Glutamatergic neuron (in vitro differentiated cells): ENCODE results near the gene NUP210. TPM values are rescaled to one million over a fixed set of nuclear protein-coding genes. Genes with fewer than 3 reads are reported as not detected.

Experiments used
- DNase-seq: peaks from one replicate; pipeline ENCODE4 v3.0.0; 2022
- H3K27ac Mint-ChIP-seq: one replicate; pipeline ENCODE4 v1.8.0; 2020; ENCODE audit warnings: mild to moderate bottlenecking, mixed read lengths, inconsistent platforms; ENCODE audit not compliant: unreplicated experiment
- H3K27me3 Mint-ChIP-seq: one replicate; pipeline ENCODE4 v1.8.0; 2020; ENCODE audit warnings: mild to moderate bottlenecking, moderate library complexity, mixed read lengths, inconsistent platforms; ENCODE audit not compliant: unreplicated experiment
- H3K36me3 Mint-ChIP-seq: one replicate; pipeline ENCODE4 v1.8.0; 2020; ENCODE audit warnings: mild to moderate bottlenecking, mixed read lengths, inconsistent platforms; ENCODE audit not compliant: unreplicated experiment
- H3K4me1 Mint-ChIP-seq: one replicate; pipeline ENCODE4 v1.8.0; 2020; ENCODE audit warnings: mild to moderate bottlenecking, low read depth, mixed read lengths, inconsistent platforms; ENCODE audit not compliant: unreplicated experiment
- H3K4me3 Mint-ChIP-seq: one replicate; pipeline ENCODE4 v1.8.0; 2020; ENCODE audit warnings: mild to moderate bottlenecking, mixed read lengths, inconsistent platforms; ENCODE audit not compliant: unreplicated experiment
- H3K9me3 Mint-ChIP-seq: one replicate; pipeline ENCODE4 v1.8.0; 2020; ENCODE audit warnings: mild to moderate bottlenecking, moderate library complexity, mixed read lengths, inconsistent platforms; ENCODE audit not compliant: unreplicated experiment
- total RNA-seq: library from RNA; stranded (reverse); fragmentation: NEBNext Ultra II Directional; extraction: Animal tissue kit (Norgen Biotek cat#: 25700); gene quantifications from one replicate; pipeline ENCODE4 v1.2.1, GENCODE V29; 2021; ENCODE audit not compliant: unreplicated experiment
- TF ChIP-seq, protein P1 (sequence below): fragments of 200-600 bp; sonication (generic); IDR thresholded peaks from one replicate; pipeline ENCODE4 v1.5.0; 2021; ENCODE audit not compliant: partially characterized antibody, unreplicated experiment

The NUP210 gene
- total RNA-seq, 1 donor from 2014 or later, result 2.4 TPM

- peaks cover 11% of the 10 kb centered on the region for H3K4me1 Mint-ChIP-seq
- no peak overlapping the region for H3K4me3 Mint-ChIP-seq
Measured at GRCh38 chr3:13348661-13349396, 71.3 kb downstream of the NUP210 start.

GRCh38 chr3:13348100-13348499 lies 72.0 kb downstream of the NUP210 start:
- peaks cover 2% of the 10 kb centered on the region for H3K27me3 Mint-ChIP-seq
- no peak overlapping the region for H3K4me3 Mint-ChIP-seq
- peaks cover 13% of the 10 kb centered on the region for H3K36me3 Mint-ChIP-seq
- TF ChIP-seq, protein P1, sequence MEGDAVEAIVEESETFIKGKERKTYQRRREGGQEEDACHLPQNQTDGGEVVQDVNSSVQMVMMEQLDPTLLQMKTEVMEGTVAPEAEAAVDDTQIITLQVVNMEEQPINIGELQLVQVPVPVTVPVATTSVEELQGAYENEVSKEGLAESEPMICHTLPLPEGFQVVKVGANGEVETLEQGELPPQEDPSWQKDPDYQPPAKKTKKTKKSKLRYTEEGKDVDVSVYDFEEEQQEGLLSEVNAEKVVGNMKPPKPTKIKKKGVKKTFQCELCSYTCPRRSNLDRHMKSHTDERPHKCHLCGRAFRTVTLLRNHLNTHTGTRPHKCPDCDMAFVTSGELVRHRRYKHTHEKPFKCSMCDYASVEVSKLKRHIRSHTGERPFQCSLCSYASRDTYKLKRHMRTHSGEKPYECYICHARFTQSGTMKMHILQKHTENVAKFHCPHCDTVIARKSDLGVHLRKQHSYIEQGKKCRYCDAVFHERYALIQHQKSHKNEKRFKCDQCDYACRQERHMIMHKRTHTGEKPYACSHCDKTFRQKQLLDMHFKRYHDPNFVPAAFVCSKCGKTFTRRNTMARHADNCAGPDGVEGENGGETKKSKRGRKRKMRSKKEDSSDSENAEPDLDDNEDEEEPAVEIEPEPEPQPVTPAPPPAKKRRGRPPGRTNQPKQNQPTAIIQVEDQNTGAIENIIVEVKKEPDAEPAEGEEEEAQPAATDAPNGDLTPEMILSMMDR, result no peak
- no peak overlapping the region for H3K27ac Mint-ChIP-seq
- no peak for DNase-seq
- peaks cover 5% of the 10 kb centered on the region for H3K9me3 Mint-ChIP-seq
- peaks cover 11% of the 10 kb centered on the region for H3K4me1 Mint-ChIP-seq

More at GRCh38 chr3:13348661-13349396, 71.3 kb downstream of the NUP210 start:
- Mint-ChIP-seq H3K27me3 (peaks cover 2% of the 10 kb centered on the region), H3K27ac (no peak overlapping the region), H3K36me3 (peaks cover 13% of the 10 kb centered on the region), H3K9me3 (peaks cover 5% of the 10 kb centered on the region)
- TF ChIP-seq, protein P1, result no peak
- DNase-seq, result no peak

GRCh38 chr3:13347390-13347950 lies 72.7 kb downstream of the NUP210 start:
- Mint-ChIP-seq H3K4me3 (no peak overlapping the region), H3K27me3 (peaks cover 2% of the 10 kb centered on the region), H3K4me1 (peaks cover 11% of the 10 kb centered on the region), H3K27ac (no peak overlapping the region), H3K36me3 (peaks cover 17% of the 10 kb centered on the region), H3K9me3 (peaks cover 5% of the 10 kb centered on the region)
- DNase-seq, result no peak
- TF ChIP-seq, protein P1, result no peak

DNA sequence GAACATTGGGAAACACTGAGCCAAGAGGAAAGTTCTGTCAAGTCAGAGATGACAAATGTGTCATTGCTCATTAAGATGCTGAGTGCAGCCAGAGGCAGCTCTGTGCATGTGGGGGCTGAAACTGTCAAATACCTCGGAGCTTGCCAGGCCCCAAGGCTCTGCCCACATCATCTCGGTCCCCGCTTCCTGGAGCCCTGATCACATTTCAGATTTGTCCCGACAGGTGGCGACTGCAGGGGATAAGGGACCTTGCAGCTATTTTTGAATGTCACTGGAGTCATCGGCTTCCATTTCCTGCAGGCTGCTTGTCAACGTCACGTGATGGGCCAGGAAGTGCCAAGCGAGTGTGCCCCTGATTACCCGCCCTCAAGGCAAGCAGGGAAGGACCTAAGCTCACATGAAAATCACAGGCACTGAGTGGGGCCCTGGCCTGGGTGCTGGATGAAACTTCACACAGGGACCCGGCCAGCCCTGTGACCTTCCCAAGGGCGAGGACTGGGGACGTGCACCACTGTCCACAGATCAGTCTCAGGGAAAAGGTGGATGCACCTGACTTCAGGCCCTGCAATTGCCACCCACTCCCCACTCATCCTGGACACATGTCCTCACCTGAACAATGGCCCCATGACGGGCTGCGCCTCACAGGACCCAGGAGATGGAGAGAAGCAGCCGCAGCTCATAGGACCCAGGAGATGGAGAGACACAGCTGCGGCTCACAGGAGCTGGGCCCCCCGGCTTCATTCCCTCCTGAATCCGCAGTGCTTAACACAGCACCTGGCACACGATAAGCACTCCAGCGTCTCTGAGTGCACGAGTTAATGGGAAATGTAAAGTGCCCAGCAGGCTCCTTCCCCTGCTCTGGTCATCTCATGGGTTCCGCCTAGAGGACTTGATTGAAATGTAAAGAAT lies 73.4 kb downstream of the NUP210 start:
- DNase-seq, result no peak
- TF ChIP-seq, protein P1, result no peak
- peaks cover 2% of the 10 kb centered on the region for H3K27me3 Mint-ChIP-seq
- H3K4me1 Mint-ChIP-seq, result peaks cover 11% of the 10 kb centered on the region
- peaks cover 5% of the 10 kb centered on the region for H3K9me3 Mint-ChIP-seq
- H3K36me3 Mint-ChIP-seq, result peaks cover 24% of the 10 kb centered on the region
- no peak overlapping the region for H3K4me3 Mint-ChIP-seq
- H3K27ac Mint-ChIP-seq, result no peak overlapping the region
